ENCODE data around the gene WDPCP. TPM values are rescaled to one million over a fixed set of nuclear protein-coding genes. Genes with fewer than 3 reads are reported as not detected.

Gene WDPCP
- polyA plus RNA-seq, 1 of the 3 experiments (the other 2 are of a cell fraction), result 3.1 TPM

GRCh38 chr2:63619328-63619727 is 31.1 kb upstream of the WDPCP start:
- peaks cover 4% of the 10 kb centered on the region in 2 experiments; a peak in 2 of 4 replicates for H3K4me1 ChIP-seq (ENCODE audit: control insufficient read depth in 1 of 2, insufficient read depth in 2 of 2, low read depth in 1 of 2, low read length in 1 of 2)
- H3K36me3 ChIP-seq (replicated peaks in 1 of 2; ENCODE audit: control insufficient read depth in 1 of 2, insufficient read depth in 2 of 2, low read length in 1 of 2), result no peaks in the 10 kb centered on the region
- H3K9ac ChIP-seq, result no peak overlapping the region
- no peak overlapping the region for H3K4me3 ChIP-seq (ENCODE audit: low read depth in 2 of 2, low read length in 1 of 2)
- DNase-seq, result no peak
- CTCF ChIA-PET, result no interaction called here
- H3K27ac ChIP-seq (ENCODE audit: low read depth in 2 of 2, low read length in 1 of 2), result no peak overlapping the region
- 60% methylated on average over 2 of the region's 2 CpGs for WGBS (ENCODE audit: low lambda C conversion rate)
- H3K4me2 ChIP-seq, result no peak overlapping the region
- no peaks in the 10 kb centered on the region for H3K9me2 ChIP-seq
- no peaks in the 10 kb centered on the region for H3K79me2 ChIP-seq (ENCODE audit: insufficient read depth)
- no peak for TF ChIP-seq RAD21 (IDR thresholded peaks at IDR 0.05; ENCODE audit: low read length)
- POLR2A ChIA-PET, result no interaction called here
- H2AFZ ChIP-seq (ENCODE audit: low read depth), result no peak overlapping the region
- H4K20me1 ChIP-seq (ENCODE audit: insufficient read depth), result no peaks in the 10 kb centered on the region
- H3K27me3 ChIP-seq (ENCODE audit: insufficient read depth), result no peaks in the 10 kb centered on the region
- no peaks in the 10 kb centered on the region for H3F3A ChIP-seq (replicated peaks; ENCODE audit: insufficient read depth)
- no peaks in the 10 kb centered on the region for H3K9me3 ChIP-seq

GRCh38 chr2:63617366-63617765 is 29.1 kb upstream of the WDPCP start:
- H3K4me3 ChIP-seq (ENCODE audit: low read depth in 2 of 2, low read length in 1 of 2), result no peak overlapping the region
- H3K27me3 ChIP-seq (ENCODE audit: insufficient read depth), result no peaks in the 10 kb centered on the region
- H3K9ac ChIP-seq, result no peak overlapping the region
- H3K36me3 ChIP-seq (replicated peaks in 1 of 2; ENCODE audit: control insufficient read depth in 1 of 2, insufficient read depth in 2 of 2, low read length in 1 of 2), result no peaks in the 10 kb centered on the region
- no peak overlapping the region for H3K27ac ChIP-seq (ENCODE audit: low read depth in 2 of 2, low read length in 1 of 2)
- H4K20me1 ChIP-seq (ENCODE audit: insufficient read depth), result no peaks in the 10 kb centered on the region
- H3F3A ChIP-seq (replicated peaks; ENCODE audit: insufficient read depth), result no peaks in the 10 kb centered on the region
- no peaks in the 10 kb centered on the region for H3K9me3 ChIP-seq
- no peaks in the 10 kb centered on the region for H3K79me2 ChIP-seq (ENCODE audit: insufficient read depth)
- no peak for DNase-seq
- peaks cover 4 to 6% of the 10 kb centered on the region in 2 experiments; a peak in 2 of 4 replicates for H3K4me1 ChIP-seq (ENCODE audit: control insufficient read depth in 1 of 2, insufficient read depth in 2 of 2, low read depth in 1 of 2, low read length in 1 of 2)
- H3K9me2 ChIP-seq, result no peaks in the 10 kb centered on the region
- H2AFZ ChIP-seq (ENCODE audit: low read depth), result no peak overlapping the region
- H3K4me2 ChIP-seq, result no peak overlapping the region
- POLR2A ChIA-PET, result no interaction called here
- WGBS (ENCODE audit: low lambda C conversion rate), result 75% methylated on average over 1 of the region's 1 CpG
- no peak for TF ChIP-seq PBX3 (IDR thresholded peaks at IDR 0.05)
- TF ChIP-seq CTCF (IDR thresholded peaks at IDR 0.05), result no peak
- TF ChIP-seq IRF3 (IDR thresholded peaks at IDR 0.05; ENCODE audit: low read depth, low read length), result no peak
- no peak for TF ChIP-seq MAX (IDR thresholded peaks at IDR 0.05; ENCODE audit: low read depth)
- no peak for TF ChIP-seq SIN3A (IDR thresholded peaks at IDR 0.05; ENCODE audit: borderline replicate concordance, low read depth, low read length)
- no peak for TF ChIP-seq POLR2AphosphoS5 (IDR thresholded peaks at IDR 0.05; ENCODE audit: low read depth, low read length)
- no peak for TF ChIP-seq TEAD4 (IDR thresholded peaks at IDR 0.05; ENCODE audit: borderline replicate concordance, insufficient read depth)
- no peak for TF ChIP-seq JUND (IDR thresholded peaks at IDR 0.05)
- no peak for TF ChIP-seq TCF12 (IDR thresholded peaks at IDR 0.05)
- no peak for TF ChIP-seq MEF2A (IDR thresholded peaks at IDR 0.05; ENCODE audit: borderline replicate concordance, low read depth)
- no peak for TF ChIP-seq ELF1 (IDR thresholded peaks at IDR 0.05)
- no peak for TF ChIP-seq RAD21 (IDR thresholded peaks at IDR 0.05; ENCODE audit: low read length)
- no peak for TF ChIP-seq GABPA (IDR thresholded peaks at IDR 0.05; ENCODE audit: low read depth)
- TF ChIP-seq CHD2 (IDR thresholded peaks at IDR 0.05; ENCODE audit: low read length, partially characterized antibody), result no peak
- TF ChIP-seq RCOR1 (IDR thresholded peaks at IDR 0.05; ENCODE audit: low read length), result no peak
- no peak for TF ChIP-seq MXI1 (IDR thresholded peaks at IDR 0.05; ENCODE audit: low read depth, low read length)
- CTCF ChIA-PET, result interaction anchor here (1.1 kb wide), 1 partner anchor 244 kb away, joined by 3 read pairs; no protein-coding TSS in a partner anchor
